K562 (cell line): ENCODE measurements around the gene IQUB. TPM values are rescaled to one million over a fixed set of nuclear protein-coding genes. Genes with fewer than 3 reads are reported as not detected.

Experiments used
- BRF1 ChIP-seq: IDR thresholded peaks from 3 replicates; pipeline ENCODE4 v1.6.1; 2011; ENCODE audit warnings: borderline replicate concordance, mild to moderate bottlenecking; ENCODE audit not compliant: insufficient read length; ENCODE audit errors: extremely low read depth
- CSDE1 ChIP-seq, 2 experiments: fragments of 450-650 bp; IDR thresholded peaks; 2 replicates each; pipeline ENCODE4 v1.6.1; 2016; ENCODE audit warnings: mild to moderate bottlenecking in 1 of 2
- DIDO1 ChIP-seq: fragments of 450-650 bp; IDR thresholded peaks from 2 replicates; pipeline ENCODE4 v1.6.1; 2016; ENCODE audit warnings: low read depth, missing biosample characterization, missing genetic modification characterization
- JUND ChIP-seq, 2 experiments: IDR thresholded peaks; 2 replicates in 1 of 2; 3 replicates in 1 of 2; pipeline ENCODE4 v1.6.1; 2011; ENCODE audit warnings: borderline replicate concordance in 2 of 2, low read depth in 2 of 2, low read length in 2 of 2, improper control_type of control experiment in 1 of 2, missing biosample characterization in 1 of 2, missing genetic modification characterization in 1 of 2, missing genetic modification reagents in 1 of 2
- KLF1 ChIP-seq: fragments of 450-650 bp; IDR thresholded peaks from 2 replicates; pipeline ENCODE4 v1.6.1; 2016; ENCODE audit warnings: missing genetic modification characterization, missing compliant biosample characterization
- MXI1 ChIP-seq: IDR thresholded peaks from 2 replicates; pipeline ENCODE4 v1.6.1; 2011; ENCODE audit warnings: low read depth, mild to moderate bottlenecking, improper control_type of control experiment, low read length
- RFX7 ChIP-seq: fragments of 250-450 bp; sonication (Bioruptor Pico); IDR thresholded peaks from 2 replicates; pipeline ENCODE4 v1.5.1; 2021; ENCODE audit warnings: mild to moderate bottlenecking
- RNF219 ChIP-seq: fragments of 250-450 bp; sonication (Bioruptor Pico); IDR thresholded peaks from 2 replicates; pipeline ENCODE4 v1.5.0; 2022; ENCODE audit warnings: mild to moderate bottlenecking
- SMAD4 ChIP-seq: fragments of 250-450 bp; sonication (Bioruptor Pico); conservative IDR thresholded peaks from 2 replicates; pipeline ENCODE4 v1.8.0; 2021; ENCODE audit warnings: inconsistent platforms, mild to moderate bottlenecking, moderate library complexity
- SNAPC5 ChIP-seq: fragments of 250-450 bp; sonication (Bioruptor Pico); IDR thresholded peaks from 2 replicates; pipeline ENCODE4 v1.8.0; 2021; ENCODE audit warnings: moderate library complexity, mild to moderate bottlenecking, inconsistent platforms
- STAT6 ChIP-seq: sonication (generic); formaldehyde crosslinking; IDR thresholded peaks from 2 replicates; pipeline ENCODE4 v1.8.1; 2023; ENCODE audit warnings: mild to moderate bottlenecking, missing genetic modification reagents
- TCF15 ChIP-seq: fragments of 250-450 bp; sonication (Bioruptor Pico); IDR thresholded peaks from 2 replicates; pipeline ENCODE4 v1.8.0; 2022; ENCODE audit warnings: moderate library complexity, mild to moderate bottlenecking, inconsistent platforms
- TEAD4 ChIP-seq, 2 experiments: sonication (generic) in 1 of 2; formaldehyde crosslinking in 1 of 2; IDR thresholded peaks; 2 replicates each; pipeline versions ENCODE4 v1.6.1 to v1.8.0; 2012 to 2022; ENCODE audit warnings: borderline replicate concordance in 1 of 2, inconsistent platforms in 1 of 2, low read length in 1 of 2, mild to moderate bottlenecking in 1 of 2, missing genetic modification reagents in 1 of 2
- VEZF1 ChIP-seq: fragments of 200-800 bp; sonication (Bioruptor generic); IDR thresholded peaks from 2 replicates; pipeline ENCODE4 v1.6.1; 2017; ENCODE audit warnings: missing genetic modification characterization, missing compliant biosample characterization
- YY1 ChIP-seq, 3 experiments: IDR thresholded peaks; 2 replicates each; pipeline ENCODE4 v1.6.1; 2011; ENCODE audit warnings: low read length in 2 of 3, mild to moderate bottlenecking in 2 of 3, moderate library complexity in 2 of 3, borderline replicate concordance in 1 of 3, control low read depth in 1 of 3, low read depth in 1 of 3; ENCODE audit not compliant: insufficient read depth in 3 of 3, insufficient replicate concordance in 2 of 3, control insufficient read depth in 1 of 3, insufficient read length in 1 of 3; ENCODE audit errors: extremely low read depth in 1 of 3
- ZC3H4 ChIP-seq: sonication (generic); formaldehyde crosslinking; IDR thresholded peaks from 2 replicates; pipeline ENCODE4 v1.9.0; 2021; ENCODE audit warnings: missing genetic modification reagents, borderline replicate concordance
- ZNF239 ChIP-seq: fragments of 250-450 bp; sonication (Bioruptor Pico); IDR thresholded peaks from 2 replicates; pipeline ENCODE4 v1.4.0; 2020; ENCODE audit warnings: mild to moderate bottlenecking
- polyA plus RNA-seq, 8 experiments: library from polyadenylated mRNA; depleted of rRNA in 4 of 8; stranded (reverse) in 5 of 8; unstranded in 3 of 8; fragments of >200 nt; fragmentation: Nextera tagmentation in 2 of 8; fragmentation: Illumina TruSeq in 1 of 8; extraction: Ambion mirVana in 2 of 8; extraction: Trizol in 1 of 8; gene quantifications; 2 replicates each; pipeline versions ENCODE4 v1.2.1 to v1.2.3, GENCODE V29; 2011 to 2014; ENCODE audit warnings: inconsistent platforms in 1 of 8, missing spikeins in 1 of 8
- total RNA-seq, 7 experiments: library from RNA; depleted of rRNA in 6 of 7; stranded (reverse); fragments of >200 nt in 6 of 7; fragmentation: Illumina TruSeq in 2 of 7; extraction: Trizol in 2 of 7; gene quantifications; 2 replicates each; pipeline versions ENCODE4 v1.2.1 to v1.2.3, GENCODE V29; 2011 to 2021; ENCODE audit warnings: low replicate concordance in 1 of 7

Gene IQUB
- total and polyA plus RNA-seq, 9 of the 15 experiments (the other 6 are each of a cell fraction or from before 2014, with no cell fraction given): 0.62 to 2.6 (median 1.4) TPM

GRCh38 chr7:123499211-123499970, 35.0 kb downstream of the IQUB start (continued):
- peak; percentile 93 for TF ChIP-seq TCF15
- TF ChIP-seq CSDE1 (IDR thresholded peaks at IDR 0.05): no peak
- TF ChIP-seq SMAD4 (CRISPR knock-in tag): peak; percentile 99
- no peak for TF ChIP-seq ZC3H4
- TF ChIP-seq STAT6 (CRISPR knock-in tag): no peak
- TF ChIP-seq RNF219: peak; percentile 91
- peak; percentile 81 for TF ChIP-seq DIDO1 (tag)
- TF ChIP-seq MXI1: no peak
- TF ChIP-seq ZNF239 (CRISPR knock-in tag): peak; percentile 95
- TF ChIP-seq YY1 (IDR thresholded peaks at IDR 0.05; ENCODE audit: borderline replicate concordance in 1 of 3, control insufficient read depth in 1 of 3, extremely low read depth in 1 of 3, insufficient read depth in 3 of 3, insufficient read length in 1 of 3, insufficient replicate concordance in 2 of 3, low read depth in 1 of 3, low read length in 2 of 3): no peak
- peak; percentile 36; the same call in 1 of the 2 replicates for TF ChIP-seq SNAPC5
- no peak for TF ChIP-seq BRF1
- TF ChIP-seq VEZF1 (CRISPR knock-in tag): peak; percentile 59
- TF ChIP-seq TEAD4 (IDR thresholded peaks at IDR 0.05; ENCODE audit: low read length): no peak
- TF ChIP-seq TEAD4 (CRISPR knock-in tag; IDR thresholded peaks at IDR 0.05; ENCODE audit: borderline replicate concordance): no peak
- peak; percentile 88; the same call in 1 of the 2 replicates for TF ChIP-seq RFX7 (CRISPR knock-in tag)
- no peak for TF ChIP-seq KLF1 (tag)
- no peak for TF ChIP-seq JUND (IDR thresholded peaks at IDR 0.05; ENCODE audit: borderline replicate concordance, low read depth, low read length)
- TF ChIP-seq JUND (tag; IDR thresholded peaks at IDR 0.05; ENCODE audit: borderline replicate concordance, low read depth, low read length): peak; percentile 12; the same call in 1 of the 3 replicates
